ENCODE measurements around the gene PIP5K1B.
"Not testable (repeated sequence)": the region's sequence is repeated elsewhere in the genome, so short reads cannot be mapped to it uniquely, and the experiment has no call there.

Gene PIP5K1B

GRCh38 chr9:69036309-69036708 lies 331.3 kb downstream of the PIP5K1B start:
- peak; percentile 29 to 40 (median 34) for DNase-seq

- DNase-seq: no peak
Measured at GRCh38 chr9:69036799-69037198, 331.8 kb downstream of the PIP5K1B start.

- DNase-seq: no peak
Measured at GRCh38 chr9:69040646-69041045, 335.6 kb downstream of the PIP5K1B start.

GRCh38 chr9:69044240-69045219 lies 339.5 kb downstream of the PIP5K1B start:
- DNase-seq: no peak

GRCh38 chr9:69045821-69046220 lies 340.8 kb downstream of the PIP5K1B start:
- no peak for DNase-seq

- no peak for DNase-seq
Measured at GRCh38 chr9:69046723-69047122, 341.7 kb downstream of the PIP5K1B start.

GRCh38 chr9:69047371-69047770 lies 342.3 kb downstream of the PIP5K1B start:
- DNase-seq: peak in 2 of 3 donors; percentile 17 to 29

- no peak for DNase-seq
Measured at GRCh38 chr9:69049094-69049493, 344.1 kb downstream of the PIP5K1B start.

- DNase-seq: not testable (repeated sequence)
Measured at GRCh38 chr9:69050936-69051335, 345.9 kb downstream of the PIP5K1B start.

GRCh38 chr9:69054989-69055388 lies 349.9 kb downstream of the PIP5K1B start:
- no peak for DNase-seq

- no peak for DNase-seq
Measured at GRCh38 chr9:69056191-69056815, 351.3 kb downstream of the PIP5K1B start.

- no peak for DNase-seq
Measured at GRCh38 chr9:69058101-69058500, 353.1 kb downstream of the PIP5K1B start.

Data from suppressor macrophage treated with lipopolysaccharide for 1 hour (primary cell).